Adrenal gland (tissue), 12 donors: Measurements from ENCODE around the gene HDDC3. TPM values are rescaled to one million over a fixed set of nuclear protein-coding genes. Genes with fewer than 3 reads are reported as not detected.

Experiments used
- DNase-seq, 7 donors: peaks; one replicate each; pipeline ENCODE4 v3.0.0-alpha.2; 2019 to 2020
- H3K27ac ChIP-seq, 5 donors: fragments of 200-600 bp; sonication (generic) in 4 of 5; 1 replicate in 3 of 5; 2 replicates in 2 of 5; pipeline versions ENCODE4 v1.5.1 to v1.8.0; 2016 to 2020; ENCODE audit warnings: mild to moderate bottlenecking in 1 of 5
- H3K27me3 ChIP-seq: fragments of 200-600 bp; 2 replicates; pipeline ENCODE4 v1.8.0; 2021
- H3K36me3 ChIP-seq, 2 donors: fragments of 200-600 bp; replicated peaks in 1 of 2; 1 replicate in 1 of 2; 2 replicates in 1 of 2; pipeline versions ENCODE4 v1.5.1 to v1.8.0; 2018 to 2022
- H3K4me1 ChIP-seq, 2 donors: fragments of 200-600 bp; replicated peaks in 1 of 2; 1 replicate in 1 of 2; 2 replicates in 1 of 2; pipeline versions ENCODE4 v1.5.1 to v1.8.0; 2018 to 2021
- H3K4me3 ChIP-seq, 4 donors: fragments of 200-600 bp; sonication (generic) in 3 of 4; one replicate each; pipeline ENCODE4 v1.5.1; 2016 to 2018
- H3K9me3 ChIP-seq, 3 donors: fragments of 200-600 bp; sonication (generic) in 1 of 3; replicated peaks in 1 of 3; 1 replicate in 2 of 3; 2 replicates in 1 of 3; pipeline versions ENCODE4 v1.5.1 to v1.8.0; 2016 to 2021
- POLR2A ChIP-seq, 2 donors: fragments of 450-650 bp; IDR thresholded peaks; one replicate each; pipeline ENCODE4 v1.6.1; 2017; ENCODE audit warnings: antibody characterized with exemption in 2 of 2, mild to moderate bottlenecking in 2 of 2, moderate library complexity in 1 of 2
- WGBS, 4 donors: extraction: QIAGEN DNeasy Blood & Tissue Kit in 2 of 4; methylation state at CpG; one replicate each; pipeline versions ENCODE4 v1.1.5 to v1.1.7; 2013 to 2017; 5-methylcytosine and 5-hydroxymethylcytosine counted together
- intact Hi-C, 2 donors: fragments of 100-400 bp; cut with DNase I; formaldehyde crosslinking; loops; one replicate each; pipeline versions ENCODE4 v1.14.1 to v1.15.0; 2022 to 2023
- polyA plus RNA-seq, 3 donors: library from polyadenylated mRNA; stranded (reverse); fragments of 200-250 nt in 2 of 3; fragments of 350-450 nt in 1 of 3; fragmentation: Illumina TruSeq in 1 of 3; extraction: RNeasy Lipid Tissue Mini Kit (QIAGEN cat#74804) in 1 of 3; gene quantifications; one replicate each; pipeline ENCODE4 v1.2.3, GENCODE V29; 2013 to 2014
- total RNA-seq, 9 donors: library from RNA; depleted of rRNA in 4 of 9; stranded (reverse); fragments of >200 nt in 4 of 9; fragments of 120-200 nt in 1 of 9; fragmentation: NEBNext Ultra II Directional in 1 of 9; extraction: Animal tissue kit (Norgen Biotek cat#: 25700) in 1 of 9; gene quantifications; one replicate each; pipeline versions ENCODE4 v1.1.0 to v1.2.4, GENCODE V29; 2013 to 2023
- TF ChIP-seq, protein P1 (sequence below), 6 experiments: fragments of 450-650 bp in 4 of 6; fragments of 200-600 bp in 2 of 6; sonication (generic) in 1 of 6; IDR thresholded peaks; 1 replicate in 5 of 6; 2 replicates in 1 of 6; pipeline versions ENCODE4 v1.5.1 to v1.8.0; 2016 to 2021; ENCODE audit warnings: antibody characterized with exemption in 6 of 6, mild to moderate bottlenecking in 2 of 6, moderate library complexity in 1 of 6
- donor health status: healthy with polysubstance abuse.
- donor health status: Bipolar disorder and iron deficiency.
- donor health status: DM: yes; HTN: yes; CAD: no.
- donor health status: DM: no; HTN: no; CAD: no.
- donor health status: DM: no; HTN: no; CAD: no.
- donor health status: DM: yes; HTN: yes; CAD: no.

HDDC3 gene
- total and polyA plus RNA-seq, 12 donors = 14.6 to 40.2 (median 27.7) TPM

DNA sequence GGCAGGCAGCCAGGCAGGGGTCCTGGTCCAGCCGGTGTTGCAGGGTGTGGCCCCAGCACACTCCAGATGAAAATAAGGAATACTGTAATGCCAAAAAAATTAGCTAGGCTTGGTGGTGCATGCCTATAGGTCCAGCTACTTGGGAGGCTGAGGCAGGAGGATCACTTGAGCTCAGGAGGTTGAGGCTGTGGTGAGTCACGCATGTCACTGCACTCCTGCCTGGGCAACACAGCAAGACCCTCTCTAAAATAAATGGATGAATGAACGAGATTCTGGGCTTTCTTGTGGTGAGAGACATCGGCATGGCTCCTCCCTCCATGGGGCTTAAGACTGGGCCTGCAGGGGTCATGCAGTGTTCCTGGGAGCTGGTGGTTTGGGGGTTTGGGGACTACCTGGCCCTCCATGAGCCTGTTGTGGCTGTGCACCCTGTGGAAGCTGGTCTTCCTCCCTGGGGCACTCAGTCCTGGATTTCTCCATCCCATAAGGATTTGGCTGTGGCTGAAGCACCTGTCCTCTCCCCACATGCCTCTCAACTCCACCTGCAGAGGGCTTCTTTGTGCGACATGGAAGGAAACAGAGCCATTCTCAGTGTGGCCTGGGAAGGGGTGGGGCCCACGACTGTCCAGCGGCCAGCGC lies 14.7 kb upstream of the HDDC3 start:
- peaks cover 0 to 95% of the 10 kb centered on the region in 2 donors for H3K36me3 ChIP-seq
- H3K4me1 ChIP-seq = no peaks in the 10 kb centered on the region
- H3K27me3 ChIP-seq = no peaks in the 10 kb centered on the region
- DNase-seq = no peak
- peak overlapping the region in 1 of 5 donors; percentile 49 for H3K27ac ChIP-seq
- 81 to 95% (median 88%) methylated on average over 7 to 8 of the region's 8 CpGs for WGBS, 4 donors
- intact Hi-C loops = no loop called here
- H3K9me3 ChIP-seq = no peaks in the 10 kb centered on the region
- TF ChIP-seq, protein P1, sequence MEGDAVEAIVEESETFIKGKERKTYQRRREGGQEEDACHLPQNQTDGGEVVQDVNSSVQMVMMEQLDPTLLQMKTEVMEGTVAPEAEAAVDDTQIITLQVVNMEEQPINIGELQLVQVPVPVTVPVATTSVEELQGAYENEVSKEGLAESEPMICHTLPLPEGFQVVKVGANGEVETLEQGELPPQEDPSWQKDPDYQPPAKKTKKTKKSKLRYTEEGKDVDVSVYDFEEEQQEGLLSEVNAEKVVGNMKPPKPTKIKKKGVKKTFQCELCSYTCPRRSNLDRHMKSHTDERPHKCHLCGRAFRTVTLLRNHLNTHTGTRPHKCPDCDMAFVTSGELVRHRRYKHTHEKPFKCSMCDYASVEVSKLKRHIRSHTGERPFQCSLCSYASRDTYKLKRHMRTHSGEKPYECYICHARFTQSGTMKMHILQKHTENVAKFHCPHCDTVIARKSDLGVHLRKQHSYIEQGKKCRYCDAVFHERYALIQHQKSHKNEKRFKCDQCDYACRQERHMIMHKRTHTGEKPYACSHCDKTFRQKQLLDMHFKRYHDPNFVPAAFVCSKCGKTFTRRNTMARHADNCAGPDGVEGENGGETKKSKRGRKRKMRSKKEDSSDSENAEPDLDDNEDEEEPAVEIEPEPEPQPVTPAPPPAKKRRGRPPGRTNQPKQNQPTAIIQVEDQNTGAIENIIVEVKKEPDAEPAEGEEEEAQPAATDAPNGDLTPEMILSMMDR (IDR thresholded peaks at IDR 0.05) = no peak
- no peak for TF ChIP-seq POLR2A (IDR thresholded peaks at IDR 0.05)
- H3K4me3 ChIP-seq = no peak overlapping the region

DNA sequence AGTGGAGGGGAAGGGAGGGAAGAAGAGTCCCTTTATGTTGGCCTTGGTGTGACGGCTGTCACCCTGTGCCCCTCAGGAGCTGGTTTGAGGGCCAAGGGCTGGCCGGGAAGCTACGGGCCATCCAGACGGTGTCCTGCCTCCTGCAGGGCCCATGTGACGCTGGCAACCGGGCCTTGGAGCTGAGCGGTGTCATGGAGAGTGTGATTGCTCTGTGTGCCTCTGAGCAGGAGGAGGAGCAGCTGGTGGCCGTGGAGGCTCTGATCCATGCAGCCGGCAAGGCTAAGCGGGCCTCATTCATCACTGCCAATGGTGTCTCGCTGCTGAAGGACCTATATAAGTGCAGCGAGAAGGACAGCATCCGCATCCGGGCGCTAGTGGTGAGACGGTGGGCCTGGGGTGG lies 14.2 kb upstream of the HDDC3 start:
- intact Hi-C loops = no loop called here
- H3K9me3 ChIP-seq = no peaks in the 10 kb centered on the region
- no peaks in the 10 kb centered on the region for H3K4me1 ChIP-seq
- DNase-seq = peak; percentile 62 to 86 (median 77)
- peak overlapping the region in 4 of 5 donors; percentile 26 to 64 (median 42) for H3K27ac ChIP-seq
- no peaks in the 10 kb centered on the region for H3K27me3 ChIP-seq
- peaks cover 0 to 96% of the 10 kb centered on the region in 2 donors for H3K36me3 ChIP-seq
- WGBS, 4 donors = 53 to 72% (median 61%) methylated on average over 5 to 16 of the region's 16 CpGs
- TF ChIP-seq, protein P1 (IDR thresholded peaks at IDR 0.05) = no peak
- TF ChIP-seq POLR2A (IDR thresholded peaks at IDR 0.05) = peak in 1 of 2 donors; percentile 19
- H3K4me3 ChIP-seq = no peak overlapping the region

DNA sequence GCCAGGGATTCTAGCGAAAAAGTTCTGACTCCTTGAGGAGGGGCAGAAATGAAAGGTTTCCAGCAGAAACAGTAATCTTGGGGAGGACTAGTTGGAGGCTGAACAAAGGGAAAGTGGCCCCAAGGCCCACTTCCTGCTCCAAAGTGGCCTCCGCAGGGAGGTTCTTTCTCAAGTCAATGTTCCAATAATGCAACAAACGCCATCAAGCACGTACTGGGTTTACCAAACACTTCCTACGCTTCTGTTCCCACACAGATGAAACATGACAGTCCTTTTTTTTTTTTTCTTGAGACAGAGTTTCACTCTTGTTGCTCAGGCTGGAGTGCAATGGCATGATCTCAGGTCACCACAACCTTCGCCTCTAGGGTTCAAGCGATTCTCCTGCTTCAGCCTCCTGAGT lies 12.7 kb upstream of the HDDC3 start:
- 89 to 96% (median 92%) methylated on average over 7 of the region's 7 CpGs for WGBS, 4 donors

DNA sequence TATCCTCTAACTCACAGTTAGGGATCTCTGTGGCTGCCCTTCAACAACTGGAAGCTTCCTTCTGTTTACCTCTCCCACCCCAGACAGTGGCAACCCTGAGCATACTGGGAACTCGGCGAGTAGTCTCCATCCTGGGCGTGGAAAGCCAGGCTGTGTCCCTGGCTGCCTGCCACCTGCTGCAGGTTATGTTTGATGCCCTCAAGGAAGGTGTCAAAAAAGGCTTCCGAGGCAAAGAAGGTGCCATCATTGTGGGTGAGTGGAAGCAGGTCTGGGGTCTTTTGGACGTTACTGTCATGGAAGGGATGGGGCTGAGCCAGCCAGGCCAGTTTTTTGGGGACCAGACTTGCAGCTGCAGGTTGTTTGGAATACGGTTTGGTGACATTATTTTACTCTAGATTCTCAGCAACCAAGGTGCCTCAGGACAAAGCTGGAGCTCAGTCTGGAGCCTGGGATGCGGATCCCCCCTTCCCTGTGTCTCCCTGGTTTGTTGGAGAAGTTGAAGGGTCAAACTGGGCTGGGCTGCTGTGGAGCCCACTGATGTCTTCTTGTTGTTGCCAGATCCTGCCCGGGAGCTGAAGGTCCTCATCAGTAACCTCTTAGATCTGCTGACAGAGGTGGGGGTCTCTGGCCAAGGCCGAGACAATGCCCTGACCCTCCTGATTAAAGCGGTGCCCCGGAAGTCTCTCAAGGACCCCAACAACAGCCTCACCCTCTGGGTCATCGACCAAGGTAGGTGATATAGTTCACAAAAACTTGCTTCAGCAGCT lies 10.2 kb upstream of the HDDC3 start:
- no peak for DNase-seq
- intact Hi-C loops = no loop called here
- WGBS, 4 donors = 75 to 84% (median 83%) methylated on average over 10 to 12 of the region's 12 CpGs

More for the DNA sequence above, 12.7 kb upstream of the HDDC3 start:
- H3K27ac ChIP-seq = no peak overlapping the region
- intact Hi-C loops = no loop called here
- TF ChIP-seq POLR2A (IDR thresholded peaks at IDR 0.05) = no peak
- TF ChIP-seq, protein P1 (IDR thresholded peaks at IDR 0.05) = no peak
- H3K36me3 ChIP-seq = peaks cover 0 to 96% of the 10 kb centered on the region in 2 donors
- DNase-seq = no peak
- H3K27me3 ChIP-seq = no peaks in the 10 kb centered on the region
- H3K9me3 ChIP-seq = no peaks in the 10 kb centered on the region
- H3K4me3 ChIP-seq = no peak overlapping the region
- no peaks in the 10 kb centered on the region for H3K4me1 ChIP-seq

More for the DNA sequence above, 10.2 kb upstream of the HDDC3 start:
- no peaks in the 10 kb centered on the region for H3K27me3 ChIP-seq
- peaks cover 0 to 94% of the 10 kb centered on the region in 2 donors for H3K36me3 ChIP-seq
- H3K4me3 ChIP-seq = no peak overlapping the region
- no peak overlapping the region for H3K27ac ChIP-seq
- no peak for TF ChIP-seq POLR2A (IDR thresholded peaks at IDR 0.05)
- TF ChIP-seq, protein P1 (IDR thresholded peaks at IDR 0.05) = no peak
- H3K4me1 ChIP-seq = no peaks in the 10 kb centered on the region
- no peaks in the 10 kb centered on the region for H3K9me3 ChIP-seq
